ENCODE results near the gene SLC25A2. TPM values are rescaled to one million over a fixed set of nuclear protein-coding genes. Genes with fewer than 3 reads are reported as not detected.

Gene SLC25A2
- total and polyA plus RNA-seq, 2 of the 13 experiments (the other 11 are each of a cell fraction or from before 2014, with no cell fraction given), result 0.13 TPM; not detected in 1

- TF ChIP-seq PHF5A (CRISPR knock-in tag; IDR thresholded peaks at IDR 0.05; ENCODE audit: low read depth, unreplicated experiment), result no peak
- TF ChIP-seq ZNF704 (CRISPR knock-in tag; IDR thresholded peaks at IDR 0.05; ENCODE audit: borderline replicate concordance), result peak; percentile 82; the same call in 1 of the 2 replicates
- peak; percentile 91 for TF ChIP-seq ZNF574 (CRISPR knock-in tag; IDR thresholded peaks at IDR 0.05)
- TF ChIP-seq ZNF17 (CRISPR knock-in tag; IDR thresholded peaks at IDR 0.05), result no peak; the same call in 1 of the 2 replicates
- no peak for TF ChIP-seq RFX5 (IDR thresholded peaks at IDR 0.05; ENCODE audit: low read depth, low read length)
- TF ChIP-seq RBM22 (optimal IDR thresholded peaks at IDR 0.05; ENCODE audit: low read length), result no peak
- no peak for TF ChIP-seq FOXA1 (IDR thresholded peaks at IDR 0.05)
- no peak for TF ChIP-seq FOXA1 (CRISPR knock-in tag; IDR thresholded peaks at IDR 0.05)
- no peak for TF ChIP-seq ZNF646 (CRISPR knock-in tag; IDR thresholded peaks at IDR 0.05)
- no peak for TF ChIP-seq ZBTB46 (CRISPR knock-in tag; IDR thresholded peaks at IDR 0.05; ENCODE audit: borderline replicate concordance)
- peak; percentile 23; the same call in 1 of the 2 replicates for TF ChIP-seq ARHGAP35 (CRISPR knock-in tag; IDR thresholded peaks at IDR 0.05; ENCODE audit: borderline replicate concordance)
- TF ChIP-seq KDM5A (IDR thresholded peaks at IDR 0.05; ENCODE audit: borderline replicate concordance, low read length), result no peak
- no peak for TF ChIP-seq IKZF1 (IDR thresholded peaks at IDR 0.05)
- no peak for TF ChIP-seq FLYWCH1 (CRISPR knock-in tag; IDR thresholded peaks at IDR 0.05)
- TF ChIP-seq ZBTB7B (CRISPR knock-in tag; IDR thresholded peaks at IDR 0.05), result peak; percentile 49; the same call in 1 of the 2 replicates
- TF ChIP-seq CREBL2 (CRISPR knock-in tag; IDR thresholded peaks at IDR 0.05; ENCODE audit: borderline replicate concordance), result no peak
Observed at GRCh38 chr5:141320225-141321169, 16.6 kb upstream of the SLC25A2 start, which contains the start of gene TAF7 (continued).
